IMR-90 (cell line): Measurements from ENCODE around the gene C5orf63. TPM values are rescaled to one million over a fixed set of nuclear protein-coding genes. Genes with fewer than 3 reads are reported as not detected.

Experiments used
- ATAC-seq: fragments of 200-7000 bp; cut with Tn5 transposase; 2 replicates; pipeline ENCODE4 v1.9.1; 2020; ENCODE audit warnings: low read depth, mild to moderate bottlenecking, moderate library complexity
- BruUV-seq: library from RNA; stranded (reverse); fragments of 400-500 nt; replicated peaks from 2 replicates; lab custom pipeline; 2021; lab: Mats Ljungman, UMichigan
- CTCF ChIA-PET: fragments of 300-600 bp; formaldehyde crosslinking; extraction: SDS; loops from one replicate; lab custom pipeline; 2021; ENCODE audit warnings: antibody characterized with exemption; lab: Yijun Ruan, JAX
- POLR2A ChIA-PET: fragments of 300-600 bp; sonication (Branson Sonifier 250); formaldehyde crosslinking; loops from one replicate; lab custom pipeline; 2022; ENCODE audit warnings: antibody characterized with exemption; ENCODE audit not compliant: unreplicated experiment; lab: Charles Lee
- DNase-seq: peaks from one replicate; pipeline ENCODE4 v3.0.0; 2013
- H2AFZ ChIP-seq: replicated peaks from 2 replicates; pipeline ENCODE3; 2013; ENCODE audit warnings: low read length, mild to moderate bottlenecking; ENCODE audit not compliant: poor library complexity
- H2AK5ac ChIP-seq: 2 replicates; pipeline ENCODE4 v1.6.1; 2013; ENCODE audit warnings: low read depth, low read length, inconsistent platforms
- H2AK9ac ChIP-seq: replicated peaks from 2 replicates; pipeline ENCODE3; 2013; ENCODE audit warnings: mild to moderate bottlenecking, low read depth, low read length, moderate library complexity; ENCODE audit not compliant: poor library complexity
- H2BK120ac ChIP-seq: 2 replicates; pipeline ENCODE4 v1.6.1; 2013; ENCODE audit warnings: low read depth, low read length, inconsistent platforms
- H2BK15ac ChIP-seq: 3 replicates; pipeline ENCODE4 v1.6.1; 2013; ENCODE audit warnings: low read depth, low read length, inconsistent platforms
- H2BK20ac ChIP-seq: 2 replicates; pipeline ENCODE4 v1.6.1; 2013; ENCODE audit warnings: low read depth, mild to moderate bottlenecking, inconsistent platforms, low read length, moderate library complexity
- H2BK5ac ChIP-seq: 2 replicates; pipeline ENCODE4 v1.6.1; 2013; ENCODE audit warnings: mild to moderate bottlenecking, low read depth, low read length, inconsistent platforms; ENCODE audit not compliant: poor library complexity, severe bottlenecking
- H3K14ac ChIP-seq: replicated peaks from 2 replicates; pipeline ENCODE4 v1.6.1; 2013; ENCODE audit warnings: low read depth, low read length, inconsistent platforms
- H3K18ac ChIP-seq: 2 replicates; pipeline ENCODE4 v1.6.1; 2013; ENCODE audit warnings: low read depth, low read length, control low read depth
- H3K23ac ChIP-seq: 2 replicates; pipeline ENCODE4 v1.6.1; 2013; ENCODE audit warnings: low read depth, low read length, inconsistent platforms
- H3K27ac ChIP-seq: 2 replicates; pipeline ENCODE4 v1.5.1; 2013; ENCODE audit warnings: mild to moderate bottlenecking, control low read depth, low read length; ENCODE audit not compliant: insufficient read depth
- H3K27me3 ChIP-seq: 2 replicates; pipeline ENCODE4 v1.6.1; 2013; ENCODE audit warnings: low read length; ENCODE audit not compliant: control insufficient read depth, insufficient read depth
- H3K36me3 ChIP-seq: 2 replicates; pipeline ENCODE4 v1.6.1; 2013; ENCODE audit warnings: low read length, mixed read lengths; ENCODE audit not compliant: control insufficient read depth, insufficient read depth
- H3K4ac ChIP-seq: 2 replicates; pipeline ENCODE4 v1.6.1; 2013; ENCODE audit warnings: low read depth, low read length, inconsistent platforms
- H3K4me1 ChIP-seq: 2 replicates; pipeline ENCODE4 v1.6.1; 2013; ENCODE audit warnings: low read length, mixed read lengths; ENCODE audit not compliant: control insufficient read depth, insufficient read depth
- H3K4me2 ChIP-seq: 2 replicates; pipeline ENCODE4 v1.6.1; 2013; ENCODE audit warnings: low read depth, mild to moderate bottlenecking, control low read depth, low read length, moderate library complexity
- H3K4me3 ChIP-seq: 2 replicates; pipeline ENCODE4 v1.5.1; 2013; ENCODE audit warnings: low read depth, mild to moderate bottlenecking, control low read depth, low read length, moderate library complexity; ENCODE audit not compliant: insufficient read depth
- H3K56ac ChIP-seq: 2 replicates; pipeline ENCODE4 v1.6.1; 2013; ENCODE audit warnings: low read length, inconsistent platforms; ENCODE audit not compliant: insufficient read depth; ENCODE audit errors: extremely low read depth
- H3K79me1 ChIP-seq, 2 experiments: 2 replicates each; pipeline ENCODE4 v1.6.1; 2013; ENCODE audit warnings: low read length in 2 of 2, inconsistent platforms in 1 of 2, low read depth in 1 of 2
- H3K9ac ChIP-seq: 2 replicates; pipeline ENCODE4 v1.6.1; 2013; ENCODE audit warnings: low read depth, low read length, control low read depth
- H3K9me1 ChIP-seq: 2 replicates; pipeline ENCODE4 v1.6.1; 2013; ENCODE audit warnings: low read length, inconsistent platforms; ENCODE audit not compliant: insufficient read depth
- H3K9me3 ChIP-seq: 2 replicates; pipeline ENCODE4 v1.6.1; 2013; ENCODE audit warnings: low read length; ENCODE audit not compliant: control insufficient read depth, insufficient read depth
- H4K20me1 ChIP-seq: 2 replicates; pipeline ENCODE4 v1.6.1; 2013; ENCODE audit warnings: low read length, inconsistent platforms; ENCODE audit not compliant: insufficient read depth
- H4K5ac ChIP-seq: 2 replicates; pipeline ENCODE4 v1.6.1; 2013; ENCODE audit warnings: mild to moderate bottlenecking, low read depth, low read length, control low read depth
- H4K8ac ChIP-seq, 2 experiments: 2 replicates each; pipeline ENCODE4 v1.6.1; 2013; ENCODE audit warnings: low read depth in 2 of 2, low read length in 2 of 2, control low read depth in 1 of 2, inconsistent platforms in 1 of 2
- H4K91ac ChIP-seq: 2 replicates; pipeline ENCODE4 v1.6.1; 2013; ENCODE audit warnings: low read depth, low read length, inconsistent platforms; ENCODE audit not compliant: insufficient read depth
- BHLHE40 ChIP-seq: fragments of 150-350 bp; IDR thresholded peaks from 2 replicates; pipeline ENCODE4 v1.6.1; 2016; ENCODE audit warnings: mild to moderate bottlenecking, low read depth, low read length
- CEBPB ChIP-seq: IDR thresholded peaks from 2 replicates; pipeline ENCODE4 v1.6.1; 2012; ENCODE audit warnings: low read depth, low read length, improper control_type of control experiment
- CHD1 ChIP-seq: IDR thresholded peaks from 2 replicates; pipeline ENCODE4 v1.6.1; 2012; ENCODE audit warnings: low read depth, low read length, improper control_type of control experiment
- CTCF ChIP-seq: conservative IDR thresholded peaks from 2 replicates; pipeline ENCODE4 v1.5.1; 2012; ENCODE audit warnings: mild to moderate bottlenecking, low read depth, low read length, improper control_type of control experiment
- ELK1 ChIP-seq: fragments of 150-350 bp; IDR thresholded peaks from 2 replicates; pipeline ENCODE4 v1.6.1; 2016; ENCODE audit warnings: low read depth, mild to moderate bottlenecking, low read length, moderate library complexity, borderline replicate concordance
- FOS ChIP-seq: fragments of 150-350 bp; IDR thresholded peaks from 2 replicates; pipeline ENCODE4 v1.6.1; 2016; ENCODE audit warnings: low read depth, low read length
- MAFK ChIP-seq: IDR thresholded peaks from 2 replicates; pipeline ENCODE4 v1.6.1; 2012; ENCODE audit warnings: low read depth, low read length, improper control_type of control experiment
- MAZ ChIP-seq: IDR thresholded peaks from 2 replicates; pipeline ENCODE4 v1.6.1; 2012; ENCODE audit warnings: low read depth, mild to moderate bottlenecking, low read length, improper control_type of control experiment, moderate library complexity, borderline replicate concordance
- MXI1 ChIP-seq: IDR thresholded peaks from 2 replicates; pipeline ENCODE4 v1.6.1; 2012; ENCODE audit warnings: low read depth, mild to moderate bottlenecking, low read length, moderate library complexity, borderline replicate concordance
- NFE2L2 ChIP-seq: fragments of 150-350 bp; IDR thresholded peaks from 2 replicates; pipeline ENCODE4 v1.6.1; 2016; ENCODE audit warnings: low read depth, mild to moderate bottlenecking, low read length
- POLR2A ChIP-seq: IDR thresholded peaks from 2 replicates; pipeline ENCODE4 v1.6.1; 2012; ENCODE audit warnings: mild to moderate bottlenecking, low read depth, low read length
- RAD21 ChIP-seq: IDR thresholded peaks from 2 replicates; pipeline ENCODE4 v1.6.1; 2012; ENCODE audit warnings: low read length, improper control_type of control experiment
- RCOR1 ChIP-seq: IDR thresholded peaks from 2 replicates; pipeline ENCODE4 v1.6.1; 2012; ENCODE audit warnings: mild to moderate bottlenecking, low read length, improper control_type of control experiment; ENCODE audit not compliant: insufficient replicate concordance
- RFX5 ChIP-seq: IDR thresholded peaks from 2 replicates; pipeline ENCODE4 v1.8.0; 2012; ENCODE audit warnings: low read depth, mild to moderate bottlenecking, low read length, moderate library complexity
- SMC3 ChIP-seq: fragments of 150-350 bp; IDR thresholded peaks from 2 replicates; pipeline ENCODE4 v1.6.1; 2016; ENCODE audit warnings: low read depth, mild to moderate bottlenecking, antibody characterized with exemption, low read length, moderate library complexity
- USF2 ChIP-seq: fragments of 150-350 bp; IDR thresholded peaks from 2 replicates; pipeline ENCODE4 v1.6.1; 2017; ENCODE audit warnings: mild to moderate bottlenecking, antibody characterized with exemption, low read length, low read depth
- WGBS, 2 experiments: methylation state at CpG; one replicate each; pipeline versions ENCODE4 v1.1.5 to v1.1.7; 2013; ENCODE audit warnings: missing lambda C conversion rate in 2 of 2; ENCODE audit not compliant: insufficient read length in 1 of 2; ENCODE audit errors: extremely low coverage in 2 of 2; 5-methylcytosine and 5-hydroxymethylcytosine counted together
- dilution Hi-C: fragments of 300-500 bp; cut with HindIII; formaldehyde crosslinking; loops from one replicate; pipeline ENCODE4 v1.14.3; 2018; ENCODE audit warnings: low sequenced_read_pairs; ENCODE audit not compliant: unreplicated experiment
- in situ Hi-C: fragments of 300-500 bp; cut with MboI; formaldehyde crosslinking; loops from 3 replicates; pipeline ENCODE4 v1.14.3; 2019; ENCODE audit warnings: low sequenced_read_pairs, inconsistent platforms, mixed read lengths
- intact Hi-C: fragments of 100-400 bp; cut with micrococcal nuclease; formaldehyde crosslinking; loops from 2 replicates; pipeline ENCODE4 v1.10.0; 2022
- polyA plus RNA-seq, 3 experiments: library from polyadenylated mRNA; depleted of rRNA; stranded (reverse); fragments of >200 nt; gene quantifications; 2 replicates each; pipeline ENCODE4 v1.2.3, GENCODE V29; 2012; ENCODE audit warnings: low replicate concordance in 1 of 3
- total RNA-seq: library from RNA; depleted of rRNA; stranded (reverse); fragments of >200 nt; gene quantifications from 2 replicates; pipeline ENCODE4 v1.2.3, GENCODE V29; 2012

C5orf63 gene
- total and polyA plus RNA-seq, 2 of the 4 experiments (the other 2 are of a cell fraction): 0.72 to 1.1 TPM

- H2BK15ac ChIP-seq: no peak overlapping the region
- POLR2A ChIA-PET: no interaction called here
- intact Hi-C loops: no loop called here
- H3K4me2 ChIP-seq: no peak overlapping the region
- no peaks in the 10 kb centered on the region for H3K9me3 ChIP-seq
- no peak overlapping the region for H2BK20ac ChIP-seq
- in situ Hi-C loops: no loop called here
- no CpG with 5 or more reads among the region's 1 CpG for WGBS, 2 experiments
- no peak overlapping the region for H4K5ac ChIP-seq
- peaks cover 4% of the 10 kb centered on the region; the same call in 1 of the 2 replicates for H3K4me1 ChIP-seq
- peaks cover 5% of the 10 kb centered on the region; the same call in 1 of the 2 replicates for H3K9me1 ChIP-seq
- dilution Hi-C loops: no loop called here
- no peak overlapping the region for H3K9ac ChIP-seq
- no peaks in the 10 kb centered on the region for H3K27me3 ChIP-seq
- no peak overlapping the region for H3K56ac ChIP-seq
- no peaks in the 10 kb centered on the region for H4K20me1 ChIP-seq
- H4K91ac ChIP-seq: no peak overlapping the region
- no peak for DNase-seq
- TF ChIP-seq USF2 (no peak), MXI1 (no peak), BHLHE40 (no peak), CEBPB (no peak), RFX5 (no peak), ELK1 (no peak), CHD1 (no peak), SMC3 (no peak), NFE2L2 (no peak), RCOR1 (no peak), MAFK (no peak), POLR2A (no peak), CTCF (no peak), FOS (no peak), MAZ (no peak), RAD21 (no peak)
- no peak overlapping the region for H3K4me3 ChIP-seq
- peaks cover 17 to 37% of the 10 kb centered on the region in 2 experiments for H3K79me1 ChIP-seq
- no peak overlapping the region for H4K8ac ChIP-seq
- H3K18ac ChIP-seq: no peak overlapping the region
- H3K23ac ChIP-seq: no peak overlapping the region
- BruUV-seq: no TSS peak
- H2AFZ ChIP-seq: no peak overlapping the region
- H2BK5ac ChIP-seq: no peak overlapping the region
- H2BK120ac ChIP-seq: no peak overlapping the region
- H3K4ac ChIP-seq: no peak overlapping the region
- ATAC-seq: no peak
- no peak overlapping the region for H2AK5ac ChIP-seq
- H2AK9ac ChIP-seq: no peak overlapping the region
- H3K27ac ChIP-seq: no peak overlapping the region
- H3K14ac ChIP-seq: no peak overlapping the region
- H3K36me3 ChIP-seq: no peaks in the 10 kb centered on the region
- CTCF ChIA-PET: no interaction called here
Measured at GRCh38 chr5:127014573-127014972, 58.7 kb downstream of the C5orf63 start.
